ENCODE results near the gene CCDC28A.

DNA sequence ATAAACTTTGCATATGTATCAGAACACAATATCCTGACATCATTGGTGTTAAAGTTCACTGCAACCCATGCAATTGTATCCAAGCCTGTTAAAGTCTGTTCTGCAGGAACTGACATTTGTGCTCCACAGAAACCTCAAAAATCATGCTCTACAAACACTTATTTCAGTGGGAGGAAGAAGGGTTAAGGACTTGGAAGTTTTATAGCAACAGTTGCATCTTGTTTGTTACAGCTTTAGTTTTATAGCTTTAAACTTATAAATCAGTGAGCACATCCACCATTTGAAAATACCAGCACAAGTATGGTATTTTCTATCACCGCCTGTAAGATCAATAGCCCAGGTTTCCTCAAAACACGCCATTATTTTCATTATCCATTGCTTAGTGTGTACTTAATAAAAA, 23.2 kb downstream of the CCDC28A start:
- TF ChIP-seq POLR2A (IDR thresholded peaks at IDR 0.05) (no peak), POLR2AphosphoS5 (IDR thresholded peaks at IDR 0.05) (no peak)

Data from upper lobe of left lung (tissue), 4 donors.